GM23338 (cell line): Measurements from ENCODE around the gene PSMB3. TPM values are rescaled to one million over a fixed set of nuclear protein-coding genes. Genes with fewer than 3 reads are reported as not detected.
"Not testable (repeated sequence)": the region's sequence is repeated elsewhere in the genome, so short reads cannot be mapped to it uniquely, and the experiment has no call there.

ENCODE experiments used
- ATAC-seq: fragments of 200-7000 bp; cut with Tn5 transposase; 3 replicates; pipeline ENCODE4 v1.9.1; 2020
- DNase-seq: peaks from one replicate; pipeline ENCODE4 v3.0.0-alpha.2; 2015; ENCODE audit warnings: low spot score
- H2AFZ ChIP-seq: fragments of 200-600 bp; sonication (generic); 2 replicates; pipeline ENCODE4 v1.8.0; 2016; ENCODE audit warnings: antibody characterized with exemption, mild to moderate bottlenecking, moderate library complexity
- H3F3A ChIP-seq: fragments of 200-600 bp; sonication (generic); replicated peaks from 2 replicates; pipeline ENCODE4 v1.8.0; 2017; ENCODE audit warnings: antibody characterized with exemption, mixed run types, low read depth
- H3K27ac ChIP-seq: fragments of 200-600 bp; sonication (generic); 2 replicates; pipeline ENCODE4 v1.6.1; 2016; ENCODE audit warnings: low read depth
- H3K27me3 ChIP-seq: fragments of 200-600 bp; sonication (generic); 2 replicates; pipeline ENCODE4 v1.8.0; 2016; ENCODE audit warnings: mild to moderate bottlenecking, mixed run types, moderate library complexity; ENCODE audit not compliant: insufficient read depth
- H3K36me3 ChIP-seq: fragments of 200-600 bp; sonication (generic); 2 replicates; pipeline ENCODE4 v1.8.0; 2016; ENCODE audit warnings: mild to moderate bottlenecking; ENCODE audit not compliant: insufficient read depth
- H3K4me1 ChIP-seq: fragments of 200-600 bp; sonication (generic); 2 replicates; pipeline ENCODE4 v1.8.0; 2016; ENCODE audit warnings: mild to moderate bottlenecking, moderate library complexity; ENCODE audit not compliant: insufficient read depth
- H3K4me2 ChIP-seq: fragments of 200-600 bp; sonication (generic); 2 replicates; pipeline ENCODE4 v1.7.1; 2017; ENCODE audit warnings: mixed run types
- H3K4me3 ChIP-seq: fragments of 200-600 bp; sonication (generic); 2 replicates; pipeline ENCODE4 v1.6.1; 2016; ENCODE audit warnings: mixed run types
- H3K79me2 ChIP-seq: fragments of 200-600 bp; sonication (generic); replicated peaks from 2 replicates; pipeline ENCODE4 v1.8.0; 2017; ENCODE audit warnings: mild to moderate bottlenecking; ENCODE audit not compliant: insufficient read depth
- H3K9me2 ChIP-seq: fragments of 200-600 bp; sonication (generic); 2 replicates; pipeline ENCODE4 v1.8.0; 2017; ENCODE audit not compliant: insufficient read depth
- H4K20me1 ChIP-seq: fragments of 200-600 bp; sonication (generic); replicated peaks from 2 replicates; pipeline ENCODE4 v1.8.0; 2017; ENCODE audit warnings: mild to moderate bottlenecking; ENCODE audit not compliant: insufficient read depth
- H3K27ac Mint-ChIP-seq: 2 replicates; pipeline ENCODE4 v1.8.0; 2020; ENCODE audit warnings: inconsistent platforms, mild to moderate bottlenecking, moderate library complexity, mixed read lengths
- H3K27me3 Mint-ChIP-seq: 3 replicates; pipeline ENCODE4 v1.8.0; 2022; ENCODE audit warnings: low read depth, mild to moderate bottlenecking, moderate library complexity, mixed read lengths, inconsistent platforms; ENCODE audit not compliant: insufficient read depth, poor library complexity
- H3K36me3 Mint-ChIP-seq: 3 replicates; pipeline ENCODE4 v1.8.0; 2021; ENCODE audit warnings: low read depth, mild to moderate bottlenecking, inconsistent platforms, moderate library complexity, mixed read lengths
- H3K4me1 Mint-ChIP-seq: 3 replicates; pipeline ENCODE4 v1.8.0; 2020; ENCODE audit warnings: mild to moderate bottlenecking, inconsistent platforms, mixed read lengths
- H3K4me3 Mint-ChIP-seq: 3 replicates; pipeline ENCODE4 v1.8.0; 2021; ENCODE audit warnings: moderate library complexity, mild to moderate bottlenecking, inconsistent platforms, mixed read lengths
- H3K9me3 Mint-ChIP-seq: 3 replicates; pipeline ENCODE4 v1.8.0; 2020; ENCODE audit warnings: moderate library complexity, mild to moderate bottlenecking, inconsistent platforms, mixed read lengths
- CREB1 ChIP-seq: fragments of 250-450 bp; sonication (Bioruptor Pico); IDR thresholded peaks from 2 replicates; pipeline ENCODE4 v1.5.0; 2020; ENCODE audit warnings: low read depth, mild to moderate bottlenecking, moderate library complexity
- CTCF ChIP-seq, 2 experiments: fragments of 200-600 bp in 1 of 2; sonication (generic) in 1 of 2; conservative IDR thresholded peaks; 2 replicates each; pipeline versions ENCODE4 v1.5.1 to v1.6.1; 2016 to 2017; ENCODE audit warnings: antibody characterized with exemption in 2 of 2, low read depth in 2 of 2, mild to moderate bottlenecking in 2 of 2, moderate library complexity in 1 of 2
- ETS1 ChIP-seq: IDR thresholded peaks from 2 replicates; pipeline ENCODE4 v1.6.1; 2016; ENCODE audit warnings: antibody characterized with exemption
- EZH2 ChIP-seq: fragments of 200-600 bp; sonication (generic); IDR thresholded peaks from one replicate; pipeline ENCODE4 v1.8.0; 2017; ENCODE audit warnings: antibody characterized with exemption, mild to moderate bottlenecking, low read depth; ENCODE audit not compliant: unreplicated experiment
- EZH2phosphoT487 ChIP-seq: fragments of 200-600 bp; sonication (generic); IDR thresholded peaks from one replicate; pipeline ENCODE4 v1.8.1; 2018; ENCODE audit warnings: antibody characterized with exemption; ENCODE audit not compliant: unreplicated experiment
- JUNB ChIP-seq: IDR thresholded peaks from one replicate; pipeline ENCODE4 v1.6.1; 2016; ENCODE audit warnings: antibody characterized with exemption; ENCODE audit not compliant: unreplicated experiment
- NANOG ChIP-seq: IDR thresholded peaks from 2 replicates; pipeline ENCODE4 v1.6.1; 2016; ENCODE audit warnings: antibody characterized with exemption, borderline replicate concordance
- POLR2AphosphoS5 ChIP-seq: IDR thresholded peaks from 2 replicates; pipeline ENCODE4 v1.6.1; 2016; ENCODE audit warnings: antibody characterized with exemption, low read depth
- REST ChIP-seq: IDR thresholded peaks from one replicate; pipeline ENCODE4 v1.6.1; 2018; ENCODE audit warnings: antibody characterized with exemption; ENCODE audit not compliant: unreplicated experiment
- STAT1 ChIP-seq: IDR thresholded peaks from one replicate; pipeline ENCODE4 v1.6.1; 2016; ENCODE audit warnings: antibody characterized with exemption; ENCODE audit not compliant: unreplicated experiment
- ZNF114 ChIP-seq: fragments of 250-450 bp; sonication (Bioruptor Pico); IDR thresholded peaks from 2 replicates; pipeline ENCODE4 v1.5.0; 2020; ENCODE audit warnings: mild to moderate bottlenecking, moderate library complexity
- ZNF331 ChIP-seq: fragments of 250-450 bp; sonication (Bioruptor Pico); IDR thresholded peaks from 2 replicates; pipeline ENCODE4 v1.5.0; 2020; ENCODE audit warnings: low read depth, mild to moderate bottlenecking, moderate library complexity
- polyA plus RNA-seq: library from polyadenylated mRNA; unstranded; fragments of >200 nt; fragmentation: Nextera tagmentation; extraction: Ambion mirVana; gene quantifications from 2 replicates; pipeline ENCODE4 v1.2.1, GENCODE V29; 2016
- total RNA-seq: library from RNA; depleted of rRNA; stranded (reverse); fragments of >200 nt; shearing (Covaris generic); gene quantifications from 2 replicates; pipeline ENCODE4 v1.2.3, GENCODE V29; 2014

The PSMB3 gene
- total and polyA plus RNA-seq, 2 experiments from 2014 or later = 250 to 523 TPM

DNA sequence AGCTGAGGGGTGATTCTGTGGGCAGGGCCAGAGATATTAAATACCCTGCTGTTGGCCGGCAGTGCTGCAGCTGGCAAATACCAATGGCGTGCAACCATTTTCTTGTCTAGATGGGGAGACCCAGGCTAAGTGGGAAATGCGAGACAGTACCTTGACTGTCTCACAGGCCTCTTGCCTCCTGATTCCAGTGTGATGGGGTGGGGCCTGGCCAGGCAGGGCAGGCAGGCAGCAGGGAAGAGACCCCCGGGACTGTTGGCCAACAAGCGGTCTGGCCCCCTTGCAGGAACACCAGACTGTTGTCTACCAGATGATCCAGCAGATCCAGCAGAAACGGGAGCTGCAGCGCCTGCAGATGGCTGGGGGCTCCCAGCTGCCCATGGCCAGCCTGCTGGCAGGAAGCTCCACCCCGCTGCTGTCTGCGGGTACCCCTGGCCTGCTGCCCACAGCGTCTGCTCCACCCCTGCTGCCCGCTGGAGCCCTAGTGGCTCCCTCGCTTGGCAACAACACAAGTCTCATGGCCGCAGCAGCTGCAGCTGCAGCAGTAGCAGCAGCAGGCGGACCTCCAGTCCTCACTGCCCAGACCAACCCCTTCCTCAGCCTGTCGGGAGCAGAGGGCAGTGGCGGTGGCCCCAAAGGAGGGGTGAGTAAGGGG lies 28.1 kb upstream of the PSMB3 start (continued):
- no peak for TF ChIP-seq REST
- TF ChIP-seq NANOG = no peak
- TF ChIP-seq CREB1 = no peak
- TF ChIP-seq ZNF331 = no peak
- TF ChIP-seq STAT1 = no peak
- no peak for TF ChIP-seq EZH2
- no peak for TF ChIP-seq POLR2AphosphoS5
- TF ChIP-seq EZH2phosphoT487 = no peak
- TF ChIP-seq ZNF114 (CRISPR knock-in tag) = no peak

DNA sequence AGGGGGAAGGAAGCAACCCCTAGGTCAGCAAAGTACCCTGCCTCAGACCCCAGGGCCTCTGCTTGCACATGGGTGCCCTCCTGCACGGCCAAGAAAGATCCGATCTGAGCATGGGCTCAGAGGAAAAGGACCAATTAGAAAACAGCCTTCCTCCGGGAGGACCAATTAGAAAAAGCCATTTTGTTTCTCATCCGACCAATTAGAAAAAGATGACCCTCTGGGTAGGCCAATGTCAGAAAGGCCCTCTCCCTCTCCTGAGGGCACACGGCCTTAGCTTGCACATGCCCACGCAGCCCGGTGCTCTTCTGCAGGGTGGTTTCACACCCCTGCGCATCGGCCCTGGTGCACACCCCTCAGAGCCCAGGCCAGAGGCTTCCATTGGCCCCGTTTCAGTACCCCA lies 27.5 kb upstream of the PSMB3 start:
- H3K27ac Mint-ChIP-seq = no peak overlapping the region
- Histone ChIP-seq H3K9me2 (no peaks in the 10 kb centered on the region), H4K20me1 (no peaks in the 10 kb centered on the region), H3K4me3 (no peak overlapping the region), H3K27ac (no peak overlapping the region), H3K79me2 (no peaks in the 10 kb centered on the region), H3F3A (peaks cover 5% of the 10 kb centered on the region), H2AFZ (no peak overlapping the region), H3K4me1 (peaks cover 16% of the 10 kb centered on the region), H3K4me2 (no peak overlapping the region), H3K36me3 (no peaks in the 10 kb centered on the region), H3K27me3 (peaks cover 38% of the 10 kb centered on the region)
- peaks cover 39% of the 10 kb centered on the region for H3K4me1 Mint-ChIP-seq
- TF ChIP-seq REST = no peak
- no peak for TF ChIP-seq NANOG
- TF ChIP-seq CTCF (conservative IDR thresholded peaks at IDR 0.05; ENCODE audit: low read depth in 2 of 2) = no peak
- no peak for TF ChIP-seq ETS1
- TF ChIP-seq ZNF114 (CRISPR knock-in tag) = no peak
- no peak for TF ChIP-seq JUNB
- TF ChIP-seq EZH2 = no peak
- no peak for TF ChIP-seq POLR2AphosphoS5
- no peak for TF ChIP-seq ZNF331
- ATAC-seq (no peak), DNase-seq (no peak)
- H3K36me3 Mint-ChIP-seq = no peaks in the 10 kb centered on the region
- no peak overlapping the region for H3K4me3 Mint-ChIP-seq
- H3K9me3 Mint-ChIP-seq = no peaks in the 10 kb centered on the region
- H3K27me3 Mint-ChIP-seq = peaks cover 36% of the 10 kb centered on the region

DNA sequence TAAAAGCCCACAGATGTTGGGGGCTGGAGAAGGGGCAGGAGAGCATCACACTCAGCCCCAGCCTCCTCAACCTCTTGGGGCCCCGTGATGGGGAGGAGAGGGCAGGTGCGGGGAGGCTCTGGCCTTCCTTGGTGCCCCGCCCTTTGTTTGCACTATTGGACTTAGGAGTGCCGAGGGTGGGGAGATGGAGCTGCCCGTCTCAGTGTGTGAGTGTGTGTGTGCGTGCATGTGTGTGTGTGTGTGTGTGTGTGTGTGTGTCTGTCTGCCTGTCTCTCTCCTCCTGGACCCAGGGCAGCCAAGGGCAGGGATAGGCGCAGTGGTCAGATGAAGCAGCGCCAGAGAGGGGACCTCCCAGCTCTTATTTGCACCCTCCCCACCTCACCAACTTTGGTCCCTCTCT lies 26.4 kb upstream of the PSMB3 start:
- H3K27ac ChIP-seq, H3K4me3 Mint-ChIP-seq, H3K36me3 Mint-ChIP-seq, H3F3A ChIP-seq, DNase-seq, H4K20me1 ChIP-seq, H3K4me3 ChIP-seq, H3K27ac Mint-ChIP-seq, H3K9me2 ChIP-seq, H3K36me3 ChIP-seq, H3K9me3 Mint-ChIP-seq, H3K4me2 ChIP-seq, H3K79me2 ChIP-seq, ATAC-seq, H2AFZ ChIP-seq: not testable (repeated sequence)
- peaks cover 33% of the 10 kb centered on the region for H3K4me1 Mint-ChIP-seq
- H3K4me1 ChIP-seq = peaks cover 17% of the 10 kb centered on the region
- peaks cover 28% of the 10 kb centered on the region for H3K27me3 ChIP-seq
- peaks cover 35% of the 10 kb centered on the region for H3K27me3 Mint-ChIP-seq
